ENCODE measurements around the gene CLTA.
"Not testable (repeated sequence)": the region's sequence is repeated elsewhere in the genome, so short reads cannot be mapped to it uniquely, and the experiment has no call there.

The CLTA gene

GRCh38 chr9:36158917-36159316 lies 31.8 kb upstream of the CLTA start:
- H3K4me3 ChIP-seq (ENCODE audit: low read length): no peak overlapping the region
- no peak for TF ChIP-seq CTCF (conservative IDR thresholded peaks at IDR 0.05; ENCODE audit: low read depth, low read length)
- no peak for DNase-seq (ENCODE audit: low read depth)

- not testable (repeated sequence) for DNase-seq (ENCODE audit: low read depth); H3K4me3 ChIP-seq (ENCODE audit: low read length)
These were observed 31.2 kb upstream of the CLTA start for GRCh38 chr9:36159509-36159908.

GRCh38 chr9:36160126-36160525 lies 30.6 kb upstream of the CLTA start:
- not testable (repeated sequence) for DNase-seq (ENCODE audit: low read depth); H3K4me3 ChIP-seq (ENCODE audit: low read length)

- no peak for DNase-seq (ENCODE audit: low read depth)
- no peak for TF ChIP-seq CTCF (conservative IDR thresholded peaks at IDR 0.05; ENCODE audit: low read depth, low read length)
These were observed 29.5 kb upstream of the CLTA start for GRCh38 chr9:36161187-36161586.

GRCh38 chr9:36162211-36162738 lies 28.4 kb upstream of the CLTA start:
- H3K4me3 ChIP-seq (ENCODE audit: low read length): no peak overlapping the region
- no peak for DNase-seq (ENCODE audit: low read depth)
- TF ChIP-seq CTCF (conservative IDR thresholded peaks at IDR 0.05; ENCODE audit: low read depth, low read length): no peak

More at GRCh38 chr9:36161187-36161586, 29.5 kb upstream of the CLTA start:
- H3K4me3 ChIP-seq (ENCODE audit: low read length): no peak overlapping the region

- TF ChIP-seq CTCF (conservative IDR thresholded peaks at IDR 0.05; ENCODE audit: low read depth, low read length): no peak
- peak; percentile 60 for DNase-seq (ENCODE audit: low read depth)
- H3K4me3 ChIP-seq (ENCODE audit: low read length): no peak overlapping the region
These were observed 27.5 kb upstream of the CLTA start for GRCh38 chr9:36163049-36163785.

GRCh38 chr9:36163786-36164170 lies 26.9 kb upstream of the CLTA start:
- TF ChIP-seq CTCF (conservative IDR thresholded peaks at IDR 0.05; ENCODE audit: low read depth, low read length): no peak
- DNase-seq (ENCODE audit: low read depth): no peak
- no peak overlapping the region for H3K4me3 ChIP-seq (ENCODE audit: low read length)

GRCh38 chr9:36164372-36164771 lies 26.3 kb upstream of the CLTA start:
- no peak for TF ChIP-seq CTCF (conservative IDR thresholded peaks at IDR 0.05; ENCODE audit: low read depth, low read length)
- no peak overlapping the region for H3K4me3 ChIP-seq (ENCODE audit: low read length)
- no peak for DNase-seq (ENCODE audit: low read depth)
